BLaER1 treated with 17β-estradiol and CSF1 and Interleukin-3, amounts not matched to agents 10 nM and 100 nM (cell line): ENCODE measurements around the gene PNPLA6.

ENCODE experiments used
- H3K27ac ChIP-seq, 11 experiments: shearing (Covaris generic); formaldehyde crosslinking; 2 replicates each; pipeline ENCODE4 v1.8.1; 2022
- H3K27me3 ChIP-seq, 11 experiments: shearing (Covaris generic); formaldehyde crosslinking; 2 replicates each; pipeline ENCODE4 v1.8.1; 2022
- H3K36me3 ChIP-seq, 11 experiments: shearing (Covaris generic); formaldehyde crosslinking; 2 replicates each; pipeline ENCODE4 v1.8.1; 2022
- H3K4me1 ChIP-seq, 10 experiments: shearing (Covaris generic); formaldehyde crosslinking; 2 replicates each; pipeline ENCODE4 v1.8.1; 2022
- H3K4me2 ChIP-seq, 11 experiments: shearing (Covaris generic); formaldehyde crosslinking; 2 replicates each; pipeline ENCODE4 v1.8.1; 2022
- H3K4me3 ChIP-seq, 10 experiments: shearing (Covaris generic); formaldehyde crosslinking; 2 replicates each; pipeline ENCODE4 v1.8.1; 2022
- H3K9ac ChIP-seq, 11 experiments: shearing (Covaris generic); formaldehyde crosslinking; 2 replicates each; pipeline ENCODE4 v1.8.1; 2022
- H3K9me3 ChIP-seq, 11 experiments: shearing (Covaris generic); formaldehyde crosslinking; replicated peaks in 1 of 11; 2 replicates each; pipeline ENCODE4 v1.8.1; 2022
- H4K20me1 ChIP-seq, 11 experiments: shearing (Covaris generic); formaldehyde crosslinking; 2 replicates each; pipeline ENCODE4 v1.8.1; 2022
- Cebpa-rat ChIP-seq, 11 experiments: shearing (Covaris generic); IDR thresholded peaks; 2 replicates each; pipeline ENCODE4 v1.8.1; 2022

PNPLA6 gene

DNA sequence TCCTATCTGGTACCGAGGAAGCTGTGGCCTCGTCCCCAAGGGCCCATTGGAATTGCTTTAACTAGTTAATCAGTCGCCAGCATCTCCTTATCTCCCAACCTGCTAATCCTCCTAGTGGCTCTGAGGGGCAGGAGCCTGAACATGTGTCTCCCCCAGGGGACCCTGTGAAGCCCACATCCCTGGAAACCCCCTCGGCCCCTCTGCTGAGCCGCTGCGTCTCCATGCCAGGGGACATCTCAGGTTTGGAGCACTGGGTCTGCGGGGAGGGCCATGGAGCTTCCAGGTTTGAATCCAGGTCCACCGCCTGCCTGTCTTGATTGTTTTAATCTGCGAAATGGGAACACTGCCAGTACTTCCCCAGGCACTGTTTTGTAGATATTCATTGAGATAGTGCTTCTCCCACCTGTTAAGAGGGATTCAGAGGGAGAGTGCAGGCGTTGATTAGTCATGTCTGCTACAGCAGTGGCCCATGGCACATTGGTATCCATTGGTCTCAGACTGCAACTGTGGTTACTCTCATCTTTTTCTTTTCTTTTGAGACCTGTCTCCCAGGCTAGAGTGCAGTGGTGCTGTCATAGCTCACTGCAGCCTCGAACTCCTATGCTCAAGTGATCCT, 6.4 kb downstream of the PNPLA6 start:
- H3K4me2 ChIP-seq: peak overlapping the region; percentile 61 to 89 (median 80)
- H3K4me3 ChIP-seq: no peak overlapping the region
- H3K4me1 ChIP-seq: peaks cover 35 to 90% (median 66%) of the 10 kb centered on the region in 10 experiments
- H3K9ac ChIP-seq: peak overlapping the region in 5 of 11 experiments; percentile 5 to 49 (median 19); a peak in 3 of 22 replicates
- H3K27ac ChIP-seq: peak overlapping the region in 3 of 11 experiments; percentile 38 to 48 (median 46); a peak in 3 of 22 replicates
- H3K9me3 ChIP-seq: no peaks in the 10 kb centered on the region
- TF ChIP-seq Cebpa-rat (IDR thresholded peaks at IDR 0.05): no peak
- no peaks in the 10 kb centered on the region for H3K27me3 ChIP-seq
- H3K36me3 ChIP-seq: peaks cover 37 to 62% (median 51%) of the 10 kb centered on the region in 11 experiments
- peaks cover 0 to 9% (median 0%) of the 10 kb centered on the region in 11 experiments; a peak in 2 of 22 replicates for H4K20me1 ChIP-seq

DNA sequence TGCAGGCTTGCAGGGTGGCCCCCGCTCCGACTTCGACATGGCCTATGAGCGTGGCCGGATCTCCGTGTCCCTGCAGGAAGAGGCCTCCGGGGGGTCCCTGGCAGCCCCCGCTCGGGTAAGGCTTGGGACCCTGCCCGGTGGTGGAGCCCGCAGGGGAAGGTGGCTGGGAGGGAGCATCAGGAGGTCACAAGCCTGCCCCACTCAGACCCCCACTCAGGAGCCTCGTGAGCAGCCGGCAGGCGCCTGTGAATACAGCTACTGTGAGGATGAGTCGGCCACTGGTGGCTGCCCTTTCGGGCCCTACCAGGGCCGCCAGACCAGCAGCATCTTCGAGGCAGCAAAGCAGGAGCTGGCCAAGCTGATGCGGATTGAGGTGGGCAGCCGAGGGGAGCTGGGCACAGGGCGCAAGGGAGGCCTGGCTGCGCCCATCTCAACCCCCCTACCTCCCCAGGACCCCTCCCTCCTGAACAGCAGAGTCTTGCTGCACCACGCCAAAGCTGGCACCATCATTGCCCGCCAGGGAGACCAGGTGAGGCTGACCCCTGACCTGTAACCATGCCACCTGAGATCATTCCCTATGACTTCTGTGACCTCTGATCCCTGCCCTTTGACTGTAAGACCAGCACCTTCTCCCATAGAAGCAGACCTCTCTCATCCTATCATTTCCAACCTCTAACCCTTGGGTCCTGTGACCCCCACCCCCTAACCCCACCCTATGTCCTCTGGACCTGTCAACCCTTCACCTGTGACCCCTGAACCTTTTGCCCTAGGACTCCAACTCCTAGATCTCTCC, 7.2 kb downstream of the PNPLA6 start:
- Histone ChIP-seq H3K9me3 (no peaks in the 10 kb centered on the region), H3K4me3 (no peak overlapping the region), H3K36me3 (peaks cover 37 to 60% (median 47%) of the 10 kb centered on the region in 11 experiments), H3K9ac (no peak overlapping the region), H3K27ac (peak overlapping the region in 4 of 11 experiments; percentile 64 to 80 (median 77); a peak in 7 of 22 replicates), H3K4me2 (peak overlapping the region in 5 of 11 experiments; percentile 78 to 93 (median 84); a peak in 8 of 22 replicates), H4K20me1 (peaks cover 0 to 9% (median 0%) of the 10 kb centered on the region in 11 experiments; a peak in 2 of 22 replicates), H3K27me3 (no peaks in the 10 kb centered on the region), H3K4me1 (peaks cover 35 to 83% (median 60%) of the 10 kb centered on the region in 10 experiments)
- no peak for TF ChIP-seq Cebpa-rat (IDR thresholded peaks at IDR 0.05)

DNA sequence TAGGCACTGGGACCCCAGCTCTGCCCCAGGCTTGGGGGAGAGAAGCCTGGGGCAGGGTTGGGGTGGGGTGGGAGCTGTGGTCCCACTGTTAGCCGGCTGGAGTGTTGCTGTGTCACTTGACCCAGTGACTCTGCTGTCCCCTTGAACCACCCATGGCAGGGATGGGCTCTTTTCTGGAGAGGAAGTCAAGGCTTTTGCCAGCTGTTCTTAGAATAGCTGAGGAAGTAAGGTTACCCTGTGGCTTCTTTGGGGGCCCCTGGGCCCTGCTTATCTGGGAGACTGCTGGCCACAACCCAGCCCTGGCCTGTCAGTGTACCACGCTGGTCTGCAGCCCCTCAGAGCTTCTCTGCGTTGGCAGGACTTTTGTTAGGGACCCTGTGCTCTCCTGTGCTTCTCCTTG, 9.1 kb downstream of the PNPLA6 start:
- peak overlapping the region in 10 of 11 experiments; percentile 29 to 71 (median 48); a peak in 15 of 22 replicates for H3K9ac ChIP-seq

DNA sequence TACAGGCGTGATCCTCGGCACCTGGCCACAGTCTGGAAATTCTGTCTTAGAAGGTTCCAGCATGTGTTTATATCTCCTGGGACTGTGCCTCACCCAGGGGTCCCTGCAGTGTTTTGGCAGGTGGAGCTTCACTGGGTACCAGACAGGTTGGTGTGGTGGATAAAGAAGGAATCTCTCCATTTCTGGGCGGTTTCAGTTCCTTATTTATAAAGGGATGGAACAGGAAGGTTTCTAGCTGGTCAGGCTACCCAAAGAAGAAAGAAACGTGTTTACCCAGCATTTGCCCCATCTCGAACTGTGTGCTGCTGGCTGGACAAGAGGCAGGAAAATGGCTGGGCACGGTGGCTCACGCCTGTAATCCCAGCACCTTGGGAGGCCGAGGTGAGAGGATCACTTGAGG, 9.8 kb downstream of the PNPLA6 start:
- Histone ChIP-seq H3K27ac (peak overlapping the region in 7 of 11 experiments; percentile 29 to 80 (median 69); a peak in 12 of 22 replicates), H3K9ac (peak overlapping the region in 7 of 11 experiments; percentile 29 to 71 (median 56); a peak in 10 of 22 replicates), H3K27me3 (no peaks in the 10 kb centered on the region), H3K4me3 (0 out of 20 replicates have a peak overlapping the region, but pooled peaks of 1 of the 10 experiments have one; percentile 18), H3K4me1 (peaks cover 34 to 73% (median 56%) of the 10 kb centered on the region in 10 experiments), H3K9me3 (no peaks in the 10 kb centered on the region), H4K20me1 (peaks cover 0 to 5% (median 0%) of the 10 kb centered on the region in 11 experiments; a peak in 2 of 22 replicates), H3K36me3 (peaks cover 25 to 45% (median 36%) of the 10 kb centered on the region in 11 experiments), H3K4me2 (peak overlapping the region; percentile 58 to 94 (median 78))
- no peak for TF ChIP-seq Cebpa-rat (IDR thresholded peaks at IDR 0.05)

More for the DNA sequence above, 9.1 kb downstream of the PNPLA6 start:
- no peaks in the 10 kb centered on the region for H3K27me3 ChIP-seq
- peaks cover 35 to 77% (median 60%) of the 10 kb centered on the region in 10 experiments for H3K4me1 ChIP-seq
- H3K36me3 ChIP-seq: peaks cover 24 to 45% (median 33%) of the 10 kb centered on the region in 11 experiments
- no peaks in the 10 kb centered on the region for H3K9me3 ChIP-seq
- peak overlapping the region in 9 of 11 experiments; percentile 2 to 80 (median 68); a peak in 15 of 22 replicates for H3K27ac ChIP-seq
- H3K4me2 ChIP-seq: peak overlapping the region; percentile 58 to 94 (median 78)
- TF ChIP-seq Cebpa-rat (IDR thresholded peaks at IDR 0.05): no peak
- peaks cover 0 to 9% (median 0%) of the 10 kb centered on the region in 11 experiments; a peak in 2 of 22 replicates for H4K20me1 ChIP-seq
- peak overlapping the region in 2 of 10 experiments; percentile 18 to 28; a peak in 2 of 20 replicates for H3K4me3 ChIP-seq

DNA sequence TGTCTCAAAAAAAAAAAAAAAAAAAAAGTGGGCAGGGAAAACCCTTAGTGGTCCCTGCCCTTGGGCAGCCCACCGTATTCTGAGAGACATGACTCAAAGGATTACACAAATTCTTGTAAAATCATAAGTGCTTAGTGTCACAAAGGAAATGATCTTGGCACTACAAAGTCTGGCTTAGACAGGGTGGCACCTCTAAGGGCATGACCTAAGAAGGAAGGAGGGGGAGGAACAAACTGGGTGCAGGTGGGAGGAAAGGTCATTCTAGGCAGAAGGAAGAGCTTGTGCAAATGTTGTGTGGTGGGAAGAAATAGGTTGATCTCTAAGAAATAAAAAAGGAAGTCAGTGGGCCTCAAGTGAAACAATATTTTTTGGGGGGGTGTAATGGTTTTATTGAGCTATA, 10.4 kb downstream of the PNPLA6 start:
- Histone ChIP-seq H3K4me2 (peak overlapping the region; percentile 58 to 94 (median 78); a peak in 19 of 22 replicates), H3K27me3 (no peaks in the 10 kb centered on the region), H4K20me1 (peaks cover 0 to 3% (median 0%) of the 10 kb centered on the region in 11 experiments; a peak in 1 of 22 replicates), H3K36me3 (peaks cover 25 to 49% (median 41%) of the 10 kb centered on the region in 11 experiments), H3K4me3 (no peak overlapping the region), H3K4me1 (peaks cover 28 to 67% (median 50%) of the 10 kb centered on the region in 10 experiments), H3K9ac (peak overlapping the region in 1 of 11 experiments; percentile 6; a peak in 2 of 22 replicates), H3K9me3 (no peaks in the 10 kb centered on the region), H3K27ac (peak overlapping the region in 4 of 11 experiments; percentile 45 to 80 (median 77); a peak in 8 of 22 replicates)
- TF ChIP-seq Cebpa-rat (IDR thresholded peaks at IDR 0.05): no peak

DNA sequence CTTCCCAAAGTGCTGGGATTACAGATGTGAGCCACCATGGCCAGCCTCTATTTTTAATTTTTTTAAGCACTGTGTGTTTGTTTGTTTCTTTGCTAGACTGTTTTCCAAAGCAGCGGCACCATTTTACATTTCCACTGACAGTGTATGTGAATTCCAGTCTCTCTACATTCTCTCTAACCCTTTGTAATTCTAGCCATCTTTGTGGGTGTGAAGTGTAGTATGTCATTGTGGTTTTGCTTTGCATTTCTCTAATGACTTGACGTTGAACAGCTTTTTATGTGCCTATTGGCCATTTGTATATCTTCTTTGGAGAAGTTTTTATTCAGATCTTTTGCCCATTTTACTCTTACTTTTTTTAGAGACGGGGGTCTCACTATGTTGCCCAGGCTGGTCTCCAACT, 11.6 kb downstream of the PNPLA6 start:
- Histone ChIP-seq H4K20me1 (peaks cover 0 to 3% (median 0%) of the 10 kb centered on the region in 11 experiments; a peak in 1 of 22 replicates), H3K4me3 (no peak overlapping the region), H3K36me3 (peaks cover 17 to 49% (median 42%) of the 10 kb centered on the region in 11 experiments), H3K27me3 (no peaks in the 10 kb centered on the region), H3K9me3 (no peaks in the 10 kb centered on the region), H3K4me1 (peaks cover 17 to 54% (median 39%) of the 10 kb centered on the region in 10 experiments), H3K4me2 (peak overlapping the region in 2 of 11 experiments; percentile 80 to 84; a peak in 2 of 22 replicates), H3K27ac (no peak overlapping the region; a peak in 1 of 22 replicates), H3K9ac (no peak overlapping the region)
- no peak for TF ChIP-seq Cebpa-rat (IDR thresholded peaks at IDR 0.05)

DNA sequence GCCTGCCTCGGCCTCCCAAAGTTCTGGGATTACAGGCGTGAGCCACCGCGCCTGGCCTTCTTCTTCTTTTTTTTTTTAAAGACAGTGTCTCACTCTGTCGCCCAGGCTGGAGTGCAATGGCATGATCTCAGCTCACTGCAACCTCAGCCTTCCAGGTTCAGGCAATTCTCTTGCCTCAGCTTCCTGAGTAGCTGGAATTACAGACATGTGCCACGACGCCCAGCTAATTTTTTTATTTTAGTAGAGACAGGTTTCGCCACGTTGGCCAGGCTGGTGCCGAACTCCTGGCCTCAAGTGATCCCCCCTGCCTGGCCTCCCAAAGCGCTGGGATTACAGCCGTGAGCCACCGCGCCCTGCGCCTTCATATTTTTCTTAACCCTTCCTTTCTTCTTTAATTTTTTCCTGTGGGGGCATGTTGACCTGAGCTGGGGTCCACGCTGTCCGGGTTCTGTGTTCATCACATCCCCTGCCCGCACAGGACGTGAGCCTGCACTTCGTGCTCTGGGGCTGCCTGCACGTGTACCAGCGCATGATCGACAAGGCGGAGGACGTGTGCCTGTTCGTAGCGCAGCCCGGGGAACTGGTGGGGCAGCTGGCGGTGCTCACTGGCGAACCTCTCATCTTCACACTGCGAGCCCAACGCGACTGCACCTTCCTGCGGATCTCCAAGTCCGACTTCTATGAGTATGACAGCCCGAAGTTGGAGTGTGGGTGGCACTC, 14.1 kb downstream of the PNPLA6 start:
- TF ChIP-seq Cebpa-rat (IDR thresholded peaks at IDR 0.05): no peak

More for the DNA sequence above, 14.1 kb downstream of the PNPLA6 start:
- H3K9me3 ChIP-seq: peaks cover 0 to 3% (median 0%) of the 10 kb centered on the region in 11 experiments; a peak in 3 of 22 replicates
- H3K4me3 ChIP-seq: no peak overlapping the region
- H3K27ac ChIP-seq: no peak overlapping the region
- H3K4me1 ChIP-seq: peaks cover 14 to 30% (median 20%) of the 10 kb centered on the region in 10 experiments
- no peak overlapping the region for H3K4me2 ChIP-seq
- peaks cover 0 to 3% (median 0%) of the 10 kb centered on the region in 11 experiments; a peak in 1 of 22 replicates for H4K20me1 ChIP-seq
- H3K27me3 ChIP-seq: no peaks in the 10 kb centered on the region
- no peak overlapping the region for H3K9ac ChIP-seq
- H3K36me3 ChIP-seq: peaks cover 5 to 55% (median 36%) of the 10 kb centered on the region in 11 experiments
